Glutamatergic neuron (in vitro differentiated cells): Measurements from ENCODE around the gene TMEM87B. TPM values are rescaled to one million over a fixed set of nuclear protein-coding genes. Genes with fewer than 3 reads are reported as not detected.

Experiments used
- DNase-seq: peaks from one replicate; pipeline ENCODE4 v3.0.0; 2022
- H3K27ac Mint-ChIP-seq: one replicate; pipeline ENCODE4 v1.8.0; 2020; ENCODE audit warnings: mild to moderate bottlenecking, mixed read lengths, inconsistent platforms; ENCODE audit not compliant: unreplicated experiment
- H3K27me3 Mint-ChIP-seq: one replicate; pipeline ENCODE4 v1.8.0; 2020; ENCODE audit warnings: mild to moderate bottlenecking, moderate library complexity, mixed read lengths, inconsistent platforms; ENCODE audit not compliant: unreplicated experiment
- H3K36me3 Mint-ChIP-seq: one replicate; pipeline ENCODE4 v1.8.0; 2020; ENCODE audit warnings: mild to moderate bottlenecking, mixed read lengths, inconsistent platforms; ENCODE audit not compliant: unreplicated experiment
- H3K4me1 Mint-ChIP-seq: one replicate; pipeline ENCODE4 v1.8.0; 2020; ENCODE audit warnings: mild to moderate bottlenecking, low read depth, mixed read lengths, inconsistent platforms; ENCODE audit not compliant: unreplicated experiment
- H3K4me3 Mint-ChIP-seq: one replicate; pipeline ENCODE4 v1.8.0; 2020; ENCODE audit warnings: mild to moderate bottlenecking, mixed read lengths, inconsistent platforms; ENCODE audit not compliant: unreplicated experiment
- H3K9me3 Mint-ChIP-seq: one replicate; pipeline ENCODE4 v1.8.0; 2020; ENCODE audit warnings: mild to moderate bottlenecking, moderate library complexity, mixed read lengths, inconsistent platforms; ENCODE audit not compliant: unreplicated experiment
- total RNA-seq: library from RNA; stranded (reverse); fragmentation: NEBNext Ultra II Directional; extraction: Animal tissue kit (Norgen Biotek cat#: 25700); gene quantifications from one replicate; pipeline ENCODE4 v1.2.1, GENCODE V29; 2021; ENCODE audit not compliant: unreplicated experiment
- TF ChIP-seq, protein P1 (sequence below): fragments of 200-600 bp; sonication (generic); IDR thresholded peaks from one replicate; pipeline ENCODE4 v1.5.0; 2021; ENCODE audit not compliant: partially characterized antibody, unreplicated experiment

TMEM87B gene
- total RNA-seq, 1 donor from 2014 or later: 8.6 TPM

- H3K36me3 Mint-ChIP-seq: no peaks in the 10 kb centered on the region
- no peak overlapping the region for H3K27ac Mint-ChIP-seq
- DNase-seq: no peak
- H3K4me3 Mint-ChIP-seq: no peak overlapping the region
- TF ChIP-seq, protein P1, sequence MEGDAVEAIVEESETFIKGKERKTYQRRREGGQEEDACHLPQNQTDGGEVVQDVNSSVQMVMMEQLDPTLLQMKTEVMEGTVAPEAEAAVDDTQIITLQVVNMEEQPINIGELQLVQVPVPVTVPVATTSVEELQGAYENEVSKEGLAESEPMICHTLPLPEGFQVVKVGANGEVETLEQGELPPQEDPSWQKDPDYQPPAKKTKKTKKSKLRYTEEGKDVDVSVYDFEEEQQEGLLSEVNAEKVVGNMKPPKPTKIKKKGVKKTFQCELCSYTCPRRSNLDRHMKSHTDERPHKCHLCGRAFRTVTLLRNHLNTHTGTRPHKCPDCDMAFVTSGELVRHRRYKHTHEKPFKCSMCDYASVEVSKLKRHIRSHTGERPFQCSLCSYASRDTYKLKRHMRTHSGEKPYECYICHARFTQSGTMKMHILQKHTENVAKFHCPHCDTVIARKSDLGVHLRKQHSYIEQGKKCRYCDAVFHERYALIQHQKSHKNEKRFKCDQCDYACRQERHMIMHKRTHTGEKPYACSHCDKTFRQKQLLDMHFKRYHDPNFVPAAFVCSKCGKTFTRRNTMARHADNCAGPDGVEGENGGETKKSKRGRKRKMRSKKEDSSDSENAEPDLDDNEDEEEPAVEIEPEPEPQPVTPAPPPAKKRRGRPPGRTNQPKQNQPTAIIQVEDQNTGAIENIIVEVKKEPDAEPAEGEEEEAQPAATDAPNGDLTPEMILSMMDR: no peak
- no peaks in the 10 kb centered on the region for H3K4me1 Mint-ChIP-seq
- H3K9me3 Mint-ChIP-seq: peaks cover 1% of the 10 kb centered on the region
- no peaks in the 10 kb centered on the region for H3K27me3 Mint-ChIP-seq
Measured at GRCh38 chr2:112008910-112009485, 46.1 kb upstream of the TMEM87B start.

DNA sequence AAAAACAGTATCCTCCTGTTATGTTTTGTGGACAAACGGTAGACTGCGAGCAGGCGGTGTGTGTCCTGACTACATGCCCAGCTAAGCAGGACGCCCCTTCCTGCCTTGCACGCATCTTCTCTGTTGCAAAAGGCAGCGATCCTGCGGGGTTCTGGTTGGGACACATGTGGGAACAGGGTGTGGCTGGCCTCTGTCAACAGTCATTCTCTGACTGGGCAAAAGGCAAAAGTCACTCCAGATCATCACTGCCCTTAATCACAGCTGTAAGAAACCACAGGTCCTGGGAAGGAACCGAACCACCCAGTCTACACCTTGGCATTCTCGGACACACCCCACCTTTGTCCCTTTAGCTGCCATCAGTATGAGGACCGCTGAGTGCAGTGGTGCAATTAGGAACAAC lies 44.3 kb upstream of the TMEM87B start:
- DNase-seq: no peak
- Mint-ChIP-seq H3K36me3 (no peaks in the 10 kb centered on the region), H3K27ac (no peak overlapping the region), H3K27me3 (no peaks in the 10 kb centered on the region), H3K4me3 (no peak overlapping the region), H3K4me1 (no peaks in the 10 kb centered on the region), H3K9me3 (peaks cover 3% of the 10 kb centered on the region)
- TF ChIP-seq, protein P1: no peak

DNA sequence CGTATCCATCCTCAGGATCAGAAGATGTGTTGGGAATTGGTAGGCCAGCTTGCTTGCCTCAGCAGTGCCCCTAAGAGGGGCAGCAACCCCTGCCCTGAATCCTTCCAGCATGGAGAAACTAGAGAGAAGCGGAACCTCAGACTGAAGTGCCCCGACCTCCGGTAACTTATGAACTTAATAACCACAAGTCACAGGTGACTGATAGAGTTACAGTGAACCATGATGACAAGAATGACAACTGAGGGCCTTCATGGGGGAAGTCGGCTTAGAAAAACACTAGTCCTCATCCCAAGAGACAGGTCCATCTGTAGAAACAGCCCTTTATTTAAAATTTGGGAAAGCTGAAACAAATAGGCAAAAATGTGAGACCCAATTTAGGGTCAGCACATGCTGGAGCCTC lies 42.5 kb upstream of the TMEM87B start:
- Mint-ChIP-seq H3K4me3 (no peak overlapping the region), H3K9me3 (peaks cover 3% of the 10 kb centered on the region), H3K27me3 (no peaks in the 10 kb centered on the region), H3K36me3 (no peaks in the 10 kb centered on the region), H3K27ac (no peak overlapping the region), H3K4me1 (no peaks in the 10 kb centered on the region)
- DNase-seq: no peak
- TF ChIP-seq, protein P1: no peak

DNA sequence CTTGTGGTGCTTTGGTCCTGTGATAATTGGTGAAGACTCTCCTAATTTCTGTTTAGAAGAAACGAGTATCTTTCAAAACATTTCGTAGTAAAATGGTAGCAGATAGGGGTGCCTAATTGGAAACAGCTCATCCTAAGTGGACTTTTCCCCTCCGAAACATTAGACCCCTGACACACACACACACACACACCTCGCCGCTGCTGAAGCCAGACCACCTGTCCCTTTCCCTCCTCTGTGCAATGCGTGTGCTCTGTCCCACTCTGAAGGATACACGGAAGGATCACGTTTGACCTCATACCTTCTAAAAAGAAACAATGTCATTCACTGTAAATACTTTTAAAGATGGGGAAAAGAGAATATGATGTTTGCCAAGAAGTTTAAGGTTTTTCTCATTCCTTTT lies 36.2 kb upstream of the TMEM87B start:
- peaks cover 3% of the 10 kb centered on the region for H3K9me3 Mint-ChIP-seq
- TF ChIP-seq, protein P1: no peak
- no peaks in the 10 kb centered on the region for H3K36me3 Mint-ChIP-seq
- no peak overlapping the region for H3K4me3 Mint-ChIP-seq
- H3K4me1 Mint-ChIP-seq: no peaks in the 10 kb centered on the region
- no peak for DNase-seq
- H3K27ac Mint-ChIP-seq: no peak overlapping the region
- H3K27me3 Mint-ChIP-seq: peaks cover 2% of the 10 kb centered on the region

- Mint-ChIP-seq H3K9me3 (peaks cover 3% of the 10 kb centered on the region), H3K27ac (no peak overlapping the region), H3K36me3 (no peaks in the 10 kb centered on the region), H3K4me3 (no peak overlapping the region), H3K4me1 (no peaks in the 10 kb centered on the region), H3K27me3 (peaks cover 2% of the 10 kb centered on the region)
- TF ChIP-seq, protein P1: no peak
- no peak for DNase-seq
Measured at GRCh38 chr2:112019569-112019982, 35.5 kb upstream of the TMEM87B start.
